WTC11 (cell line): ENCODE results near the gene EHMT1.

ENCODE experiments used
- CTCF ChIP-seq: fragments of 200-600 bp; IDR thresholded peaks from 2 replicates; pipeline ENCODE4 v1.8.0; 2022; ENCODE audit warnings: antibody characterized with exemption
- E2F5 ChIP-seq: sonication (generic); formaldehyde crosslinking; IDR thresholded peaks from 2 replicates; pipeline ENCODE4 v1.8.1; 2022; ENCODE audit warnings: mild to moderate bottlenecking, moderate library complexity, missing genetic modification reagents
- NFE2L1 ChIP-seq: sonication (generic); formaldehyde crosslinking; IDR thresholded peaks from 2 replicates; pipeline ENCODE4 v1.8.1; 2023; ENCODE audit warnings: missing genetic modification reagents
- PREB ChIP-seq: sonication (generic); formaldehyde crosslinking; IDR thresholded peaks from 2 replicates; pipeline ENCODE4 v1.8.1; 2022; ENCODE audit warnings: mild to moderate bottlenecking, missing genetic modification reagents, moderate library complexity, borderline replicate concordance
- TP53 ChIP-seq: sonication (generic); formaldehyde crosslinking; IDR thresholded peaks from 2 replicates; pipeline ENCODE4 v1.8.1; 2023; ENCODE audit warnings: mild to moderate bottlenecking, missing genetic modification reagents

- TF ChIP-seq TP53 (CRISPR knock-in tag) (no peak), CTCF (no peak), PREB (CRISPR knock-in tag) (no peak), E2F5 (CRISPR knock-in tag) (no peak), NFE2L1 (CRISPR knock-in tag) (no peak)
Observed at GRCh38 chr9:137757613-137758029, 138.8 kb downstream of the EHMT1 start.
